Measurements from ENCODE around the gene CCDC192. TPM values are rescaled to one million over a fixed set of nuclear protein-coding genes. Genes with fewer than 3 reads are reported as not detected.
"Not testable (repeated sequence)": the region's sequence is repeated elsewhere in the genome, so short reads cannot be mapped to it uniquely, and the experiment has no call there.

CCDC192 gene
- total RNA-seq, 1 donor from 2014 or later: 0.31 TPM

- DNase-seq: no peak
Observed at GRCh38 chr5:127699416-127699815, 3.8 kb upstream of the CCDC192 start.

- no peak for DNase-seq
Observed at GRCh38 chr5:127700237-127700766, 2.9 kb upstream of the CCDC192 start.

GRCh38 chr5:127702434-127702833, 757 bp upstream of the CCDC192 start:
- DNase-seq: no peak

GRCh38 chr5:127705120-127705892, 2.1 kb downstream of the CCDC192 start:
- DNase-seq: no peak

- no peak for DNase-seq
Observed at GRCh38 chr5:127706691-127707090, 3.5 kb downstream of the CCDC192 start.

- no peak for DNase-seq
Observed at GRCh38 chr5:127707209-127707608, 4.0 kb downstream of the CCDC192 start.

- not testable (repeated sequence) for DNase-seq
Observed at GRCh38 chr5:127713083-127713482, 9.9 kb downstream of the CCDC192 start.

GRCh38 chr5:127718181-127718580, 15.0 kb downstream of the CCDC192 start:
- DNase-seq: no peak

- no peak for DNase-seq
Observed at GRCh38 chr5:127723571-127723970, 20.4 kb downstream of the CCDC192 start.

GRCh38 chr5:127725673-127726072, 22.5 kb downstream of the CCDC192 start:
- no peak for DNase-seq

GRCh38 chr5:127732963-127733362, 29.8 kb downstream of the CCDC192 start:
- no peak for DNase-seq

- DNase-seq: not testable (repeated sequence)
Observed at GRCh38 chr5:127739348-127739747, 36.2 kb downstream of the CCDC192 start.

- DNase-seq: no peak
Observed at GRCh38 chr5:127739807-127740384, 36.7 kb downstream of the CCDC192 start.

GRCh38 chr5:127741412-127741811, 38.2 kb downstream of the CCDC192 start:
- DNase-seq: no peak

GRCh38 chr5:127744241-127744640, 41.0 kb downstream of the CCDC192 start:
- DNase-seq: no peak

GRCh38 chr5:127746756-127747155, 43.6 kb downstream of the CCDC192 start:
- peak; percentile 60 for DNase-seq

- not testable (repeated sequence) for DNase-seq
Observed at GRCh38 chr5:127752503-127753265, 49.5 kb downstream of the CCDC192 start.

GRCh38 chr5:127754259-127754658, 51.1 kb downstream of the CCDC192 start:
- DNase-seq: peak; percentile 15

- no peak for DNase-seq
Observed at GRCh38 chr5:127754706-127755105, 51.5 kb downstream of the CCDC192 start.

- DNase-seq: peak; percentile 64
Observed at GRCh38 chr5:127757576-127757975, 54.4 kb downstream of the CCDC192 start.

GRCh38 chr5:127758766-127759283, 55.6 kb downstream of the CCDC192 start:
- no peak for DNase-seq

- DNase-seq: no peak
Observed at GRCh38 chr5:127761869-127762268, 58.7 kb downstream of the CCDC192 start.

GRCh38 chr5:127762412-127762811, 59.2 kb downstream of the CCDC192 start:
- DNase-seq: no peak
